Neural cell (in vitro differentiated cells): Measurements from ENCODE around the gene CELA2A. TPM values are rescaled to one million over a fixed set of nuclear protein-coding genes. Genes with fewer than 3 reads are reported as not detected.

ENCODE experiments used
- H2AFZ ChIP-seq: fragments of 200-600, 300-800 bp; sonication (generic), shearing (Covaris generic); 2 replicates; pipeline ENCODE4 v1.6.0; 2014; ENCODE audit warnings: low read depth, mild to moderate bottlenecking, antibody characterized with exemption, low read length, moderate library complexity
- H3F3A ChIP-seq: fragments of 200-600 bp; shearing (Covaris generic); 2 replicates; pipeline ENCODE4 v1.6.1; 2016; ENCODE audit warnings: mild to moderate bottlenecking, moderate library complexity, mixed read lengths, antibody characterized with exemption, low read length; ENCODE audit not compliant: insufficient read depth, poor library complexity, severe bottlenecking
- H3K27ac ChIP-seq: fragments of 200-600, 300-800 bp; sonication (generic), shearing (Covaris generic); 2 replicates; pipeline ENCODE4 v1.5.1; 2014; ENCODE audit warnings: mild to moderate bottlenecking, low read length, moderate library complexity
- H3K27me3 ChIP-seq: fragments of 300-800, 200-600 bp; sonication (generic), shearing (Covaris generic); 2 replicates; pipeline ENCODE4 v1.6.0; 2014; ENCODE audit warnings: mild to moderate bottlenecking, low read depth, low read length, moderate library complexity; ENCODE audit not compliant: insufficient read depth
- H3K36me3 ChIP-seq: fragments of 300-800, 200-600 bp; sonication (generic), shearing (Covaris generic); 2 replicates; pipeline ENCODE4 v1.5.1; 2014; ENCODE audit warnings: mild to moderate bottlenecking, antibody characterized with exemption, low read length, moderate library complexity; ENCODE audit not compliant: insufficient read depth
- H3K4me2 ChIP-seq: fragments of 300-800, 200-600 bp; sonication (generic), shearing (Covaris generic); 2 replicates; pipeline ENCODE4 v1.6.0; 2014; ENCODE audit warnings: mild to moderate bottlenecking, low read length
- H3K4me3 ChIP-seq: fragments of 300-800, 200-600 bp; sonication (generic), shearing (Covaris generic); 2 replicates; pipeline ENCODE4 v1.5.1; 2014; ENCODE audit warnings: mild to moderate bottlenecking, low read length, moderate library complexity
- H3K79me2 ChIP-seq: fragments of 200-600 bp; shearing (Covaris generic); replicated peaks from 2 replicates; pipeline ENCODE4 v1.6.0; 2014; ENCODE audit warnings: mild to moderate bottlenecking, low read length, moderate library complexity; ENCODE audit not compliant: insufficient read depth
- H3K9ac ChIP-seq: fragments of 300-800, 200-600 bp; sonication (generic), shearing (Covaris generic); 2 replicates; pipeline ENCODE4 v1.6.1; 2016; ENCODE audit warnings: mild to moderate bottlenecking, low read length, mixed read lengths
- H3K9me2 ChIP-seq: fragments of 200-600 bp; shearing (Covaris generic); 2 replicates; pipeline ENCODE4 v1.6.1; 2016; ENCODE audit warnings: mild to moderate bottlenecking, low read length, mixed read lengths; ENCODE audit not compliant: insufficient read depth
- H3K9me3 ChIP-seq: fragments of 200-600, 300-800 bp; sonication (generic), shearing (Covaris generic); 2 replicates; pipeline ENCODE4 v1.6.1; 2016; ENCODE audit warnings: mild to moderate bottlenecking, mixed run types, low read length, moderate library complexity, mixed read lengths
- H4K20me1 ChIP-seq: fragments of 200-600 bp; shearing (Covaris generic); 2 replicates; pipeline ENCODE4 v1.6.1; 2016; ENCODE audit warnings: mild to moderate bottlenecking, mixed run types; ENCODE audit not compliant: insufficient read depth
- EP300 ChIP-seq: fragments of 450-650 bp; conservative IDR thresholded peaks from 2 replicates; pipeline ENCODE4 v1.6.1; 2014; ENCODE audit warnings: antibody characterized with exemption, mild to moderate bottlenecking, moderate library complexity; ENCODE audit not compliant: poor library complexity, severe bottlenecking
- EZH2 ChIP-seq: fragments of 200-600, 300-800 bp; shearing (Covaris generic), sonication (generic); IDR thresholded peaks from 2 replicates; pipeline ENCODE4 v1.6.1; 2014; ENCODE audit warnings: antibody characterized with exemption, low read length, borderline replicate concordance, mild to moderate bottlenecking; ENCODE audit not compliant: insufficient read depth, poor library complexity, severe bottlenecking
- MXI1 ChIP-seq: fragments of 450-650 bp; conservative IDR thresholded peaks from 2 replicates; pipeline ENCODE4 v1.6.1; 2014; ENCODE audit warnings: antibody characterized with exemption, mild to moderate bottlenecking; ENCODE audit not compliant: poor library complexity, severe bottlenecking
- POLR2AphosphoS5 ChIP-seq: IDR thresholded peaks from 2 replicates; pipeline ENCODE4 v1.6.1; 2012
- RAD21 ChIP-seq: fragments of 450-650 bp; conservative IDR thresholded peaks from 2 replicates; pipeline ENCODE4 v1.6.1; 2014; ENCODE audit warnings: antibody characterized with exemption, mild to moderate bottlenecking, moderate library complexity
- SMC3 ChIP-seq: fragments of 450-650 bp; conservative IDR thresholded peaks from 2 replicates; pipeline ENCODE4 v1.6.1; 2014; ENCODE audit warnings: antibody characterized with exemption, mild to moderate bottlenecking, moderate library complexity; ENCODE audit not compliant: poor library complexity
- TAF1 ChIP-seq: IDR thresholded peaks from 2 replicates; pipeline ENCODE4 v1.6.1; 2012; ENCODE audit warnings: low read depth
- polyA plus RNA-seq: library from polyadenylated mRNA; depleted of rRNA; stranded (reverse); fragments of >200 nt; gene quantifications from 2 replicates; pipeline ENCODE4 v1.2.3, GENCODE V29; 2014
- TF ChIP-seq, protein P1 (sequence below): fragments of 450-650 bp; IDR thresholded peaks from 2 replicates; pipeline ENCODE4 v1.5.1; 2014; ENCODE audit warnings: antibody characterized with exemption, mild to moderate bottlenecking, moderate library complexity; ENCODE audit not compliant: poor library complexity, severe bottlenecking
- TF ChIP-seq, protein P2 (sequence below): IDR thresholded peaks from 2 replicates; pipeline ENCODE4 v1.6.1; 2012; ENCODE audit warnings: borderline replicate concordance

Gene CELA2A
- polyA plus RNA-seq, 1 donor from 2014 or later, result not detected

DNA sequence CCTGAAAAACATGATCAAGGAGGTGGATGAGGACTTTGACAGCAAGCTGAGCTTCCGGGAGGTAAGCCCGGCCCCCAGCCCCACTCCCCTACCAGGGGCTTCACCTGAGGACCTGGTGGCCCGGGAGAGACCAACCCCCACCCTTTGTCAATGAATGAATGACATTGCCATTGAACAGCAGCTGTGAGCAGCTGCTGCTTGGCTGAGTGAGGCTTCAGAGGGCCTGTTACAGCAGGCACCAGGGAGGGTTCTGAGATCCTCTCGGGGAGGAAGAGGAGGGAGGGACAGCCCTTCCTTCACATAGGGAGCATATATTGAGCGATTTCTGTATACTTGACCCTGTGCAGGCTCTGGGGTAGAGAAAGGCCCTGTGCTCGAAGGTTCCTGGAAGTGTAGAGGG lies 30.6 kb upstream of the CELA2A start:
- Histone ChIP-seq H3K79me2 (no peaks in the 10 kb centered on the region), H4K20me1 (no peaks in the 10 kb centered on the region), H2AFZ (no peak overlapping the region), H3K4me2 (no peak overlapping the region), H3F3A (no peaks in the 10 kb centered on the region), H3K36me3 (no peaks in the 10 kb centered on the region), H3K27ac (no peak overlapping the region), H3K4me3 (no peak overlapping the region), H3K27me3 (no peaks in the 10 kb centered on the region), H3K9me2 (no peaks in the 10 kb centered on the region), H3K9me3 (no peaks in the 10 kb centered on the region), H3K9ac (no peak overlapping the region)
- TF ChIP-seq, protein P1, sequence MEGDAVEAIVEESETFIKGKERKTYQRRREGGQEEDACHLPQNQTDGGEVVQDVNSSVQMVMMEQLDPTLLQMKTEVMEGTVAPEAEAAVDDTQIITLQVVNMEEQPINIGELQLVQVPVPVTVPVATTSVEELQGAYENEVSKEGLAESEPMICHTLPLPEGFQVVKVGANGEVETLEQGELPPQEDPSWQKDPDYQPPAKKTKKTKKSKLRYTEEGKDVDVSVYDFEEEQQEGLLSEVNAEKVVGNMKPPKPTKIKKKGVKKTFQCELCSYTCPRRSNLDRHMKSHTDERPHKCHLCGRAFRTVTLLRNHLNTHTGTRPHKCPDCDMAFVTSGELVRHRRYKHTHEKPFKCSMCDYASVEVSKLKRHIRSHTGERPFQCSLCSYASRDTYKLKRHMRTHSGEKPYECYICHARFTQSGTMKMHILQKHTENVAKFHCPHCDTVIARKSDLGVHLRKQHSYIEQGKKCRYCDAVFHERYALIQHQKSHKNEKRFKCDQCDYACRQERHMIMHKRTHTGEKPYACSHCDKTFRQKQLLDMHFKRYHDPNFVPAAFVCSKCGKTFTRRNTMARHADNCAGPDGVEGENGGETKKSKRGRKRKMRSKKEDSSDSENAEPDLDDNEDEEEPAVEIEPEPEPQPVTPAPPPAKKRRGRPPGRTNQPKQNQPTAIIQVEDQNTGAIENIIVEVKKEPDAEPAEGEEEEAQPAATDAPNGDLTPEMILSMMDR, result no peak
- TF ChIP-seq MXI1 (no peak), EP300 (no peak), SMC3 (no peak), POLR2AphosphoS5 (no peak), RAD21 (no peak), EZH2 (no peak), TAF1 (no peak)
- TF ChIP-seq, protein P2, sequence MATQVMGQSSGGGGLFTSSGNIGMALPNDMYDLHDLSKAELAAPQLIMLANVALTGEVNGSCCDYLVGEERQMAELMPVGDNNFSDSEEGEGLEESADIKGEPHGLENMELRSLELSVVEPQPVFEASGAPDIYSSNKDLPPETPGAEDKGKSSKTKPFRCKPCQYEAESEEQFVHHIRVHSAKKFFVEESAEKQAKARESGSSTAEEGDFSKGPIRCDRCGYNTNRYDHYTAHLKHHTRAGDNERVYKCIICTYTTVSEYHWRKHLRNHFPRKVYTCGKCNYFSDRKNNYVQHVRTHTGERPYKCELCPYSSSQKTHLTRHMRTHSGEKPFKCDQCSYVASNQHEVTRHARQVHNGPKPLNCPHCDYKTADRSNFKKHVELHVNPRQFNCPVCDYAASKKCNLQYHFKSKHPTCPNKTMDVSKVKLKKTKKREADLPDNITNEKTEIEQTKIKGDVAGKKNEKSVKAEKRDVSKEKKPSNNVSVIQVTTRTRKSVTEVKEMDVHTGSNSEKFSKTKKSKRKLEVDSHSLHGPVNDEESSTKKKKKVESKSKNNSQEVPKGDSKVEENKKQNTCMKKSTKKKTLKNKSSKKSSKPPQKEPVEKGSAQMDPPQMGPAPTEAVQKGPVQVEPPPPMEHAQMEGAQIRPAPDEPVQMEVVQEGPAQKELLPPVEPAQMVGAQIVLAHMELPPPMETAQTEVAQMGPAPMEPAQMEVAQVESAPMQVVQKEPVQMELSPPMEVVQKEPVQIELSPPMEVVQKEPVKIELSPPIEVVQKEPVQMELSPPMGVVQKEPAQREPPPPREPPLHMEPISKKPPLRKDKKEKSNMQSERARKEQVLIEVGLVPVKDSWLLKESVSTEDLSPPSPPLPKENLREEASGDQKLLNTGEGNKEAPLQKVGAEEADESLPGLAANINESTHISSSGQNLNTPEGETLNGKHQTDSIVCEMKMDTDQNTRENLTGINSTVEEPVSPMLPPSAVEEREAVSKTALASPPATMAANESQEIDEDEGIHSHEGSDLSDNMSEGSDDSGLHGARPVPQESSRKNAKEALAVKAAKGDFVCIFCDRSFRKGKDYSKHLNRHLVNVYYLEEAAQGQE, result no peak

DNA sequence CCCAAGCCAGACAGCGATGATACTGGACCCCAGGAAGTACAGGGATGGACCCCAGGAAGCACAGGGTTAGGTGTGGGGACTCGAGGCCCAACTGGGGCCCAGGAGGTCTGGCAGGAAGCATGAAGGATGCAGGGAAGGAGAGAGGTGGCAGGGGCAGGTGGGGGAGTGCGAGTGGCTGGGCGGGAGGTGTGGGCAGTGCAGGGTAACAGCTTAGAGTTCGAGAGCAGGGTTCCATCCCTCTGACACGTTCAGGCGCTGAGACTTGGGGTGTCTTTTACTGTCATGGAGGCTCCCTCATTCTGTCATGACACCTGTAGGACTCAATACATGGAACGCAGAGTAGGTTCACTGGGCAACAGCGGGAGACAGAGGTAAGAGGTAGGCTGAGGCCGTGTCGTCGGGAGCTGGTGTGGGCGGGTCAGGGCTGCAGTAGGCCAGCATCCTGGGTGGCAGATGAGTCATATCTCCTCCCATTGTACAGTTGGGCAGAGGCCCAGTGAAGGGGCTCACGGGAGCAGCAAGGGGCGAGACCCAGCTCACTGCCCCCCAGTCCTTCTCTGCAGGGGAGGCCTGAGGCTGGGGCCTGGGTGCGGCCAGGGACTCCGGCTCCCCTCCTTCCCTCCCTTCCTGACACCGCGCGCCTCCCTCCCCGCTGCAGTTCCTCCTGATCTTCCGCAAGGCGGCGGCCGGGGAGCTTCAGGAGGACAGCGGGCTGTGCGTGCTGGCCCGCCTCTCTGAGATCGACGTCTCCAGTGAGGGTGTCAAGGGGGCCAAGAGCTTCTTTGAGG lies 29.8 kb upstream of the CELA2A start:
- no peaks in the 10 kb centered on the region for H3K36me3 ChIP-seq
- H3K79me2 ChIP-seq, result no peaks in the 10 kb centered on the region
- no peak overlapping the region for H3K4me2 ChIP-seq
- H3K27ac ChIP-seq, result no peak overlapping the region
- H3K9me2 ChIP-seq, result no peaks in the 10 kb centered on the region
- H3F3A ChIP-seq, result no peaks in the 10 kb centered on the region
- no peak overlapping the region for H3K4me3 ChIP-seq
- H3K9ac ChIP-seq, result no peak overlapping the region
- H3K9me3 ChIP-seq, result no peaks in the 10 kb centered on the region
- TF ChIP-seq, protein P1, result no peak
- TF ChIP-seq TAF1, result no peak
- TF ChIP-seq SMC3, result no peak
- TF ChIP-seq MXI1, result no peak
- TF ChIP-seq EP300, result no peak
- no peak for TF ChIP-seq RAD21
- no peak for TF ChIP-seq EZH2
- TF ChIP-seq, protein P2, result no peak
- TF ChIP-seq POLR2AphosphoS5, result no peak
- no peaks in the 10 kb centered on the region for H4K20me1 ChIP-seq
- no peaks in the 10 kb centered on the region for H3K27me3 ChIP-seq
- H2AFZ ChIP-seq, result no peak overlapping the region
